Measurements from ENCODE around the gene JARID2. TPM values are rescaled to one million over a fixed set of nuclear protein-coding genes. Genes with fewer than 3 reads are reported as not detected.

Gene JARID2
- total and polyA plus RNA-seq, 4 donors, result 1.4 to 12.3 (median 3.4) TPM

DNA sequence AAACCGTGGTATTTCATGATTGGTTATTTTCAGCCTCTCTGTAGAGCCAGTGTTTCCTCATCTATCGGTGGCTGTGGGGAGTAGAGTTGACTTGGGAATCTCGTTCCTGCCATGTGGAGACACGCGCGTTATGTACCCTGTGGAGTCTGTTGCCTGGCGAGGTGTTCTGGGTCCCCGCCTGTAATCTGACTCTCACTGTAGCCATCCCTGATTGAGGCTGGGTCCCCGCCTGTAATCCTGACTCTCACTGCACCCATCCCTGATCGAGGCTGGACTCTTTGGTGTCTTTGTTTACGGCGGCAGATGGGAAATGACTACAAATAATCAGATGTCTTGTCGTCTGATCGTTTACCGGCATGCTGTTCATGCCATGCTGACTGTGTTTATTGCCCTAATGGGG lies 263.1 kb downstream of the JARID2 start:
- 94% methylated on average over 15 of the region's 15 CpGs for WGBS
- no peak for DNase-seq (ENCODE audit: low spot score)

DNA sequence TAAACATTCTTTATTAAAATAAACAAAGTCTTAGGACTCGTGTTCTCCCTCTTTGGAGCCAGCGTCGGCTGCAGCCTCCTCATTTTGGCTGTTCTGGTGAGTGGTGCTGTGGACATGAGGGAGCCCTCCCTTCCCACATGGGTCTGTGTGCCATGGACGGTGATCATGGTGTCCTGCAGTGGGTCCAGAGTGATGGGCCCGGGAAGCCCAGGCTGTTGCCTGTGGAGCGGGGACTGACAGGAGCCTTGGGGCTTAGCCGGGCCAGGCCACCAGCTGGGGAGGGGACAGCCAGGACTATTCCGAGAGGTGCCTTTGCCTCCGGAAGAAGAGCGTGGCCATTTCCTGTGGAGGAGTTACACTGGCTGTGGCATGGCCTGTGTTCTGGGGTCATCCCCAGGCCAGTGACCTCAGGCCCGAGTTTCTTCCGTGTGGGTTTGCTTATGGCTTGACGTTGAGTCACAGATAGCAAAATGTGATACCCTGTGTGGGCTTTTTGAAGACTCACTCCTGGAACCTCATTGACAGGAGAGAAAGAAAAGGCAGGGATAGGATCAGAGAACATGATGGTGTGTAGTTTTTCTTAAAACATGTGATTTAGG lies 263.6 kb downstream of the JARID2 start:
- Histone ChIP-seq H3K9ac (ENCODE audit: low read depth in 1 of 2, low read length in 2 of 2) (no peak overlapping the region), H3K4me3 (ENCODE audit: low read depth in 1 of 3, low read length in 3 of 3) (no peak overlapping the region), H3K9me3 (ENCODE audit: control insufficient read depth in 4 of 4, low read length in 3 of 4) (no peaks in the 10 kb centered on the region), H3K36me3 (ENCODE audit: control insufficient read depth in 4 of 4, insufficient read depth in 3 of 4, low read depth in 1 of 4, low read length in 3 of 4) (peaks cover 0 to 11% (median 1%) of the 10 kb centered on the region in 4 donors), H3K4me1 (ENCODE audit: control insufficient read depth in 4 of 4, insufficient read depth in 4 of 4, low read length in 3 of 4) (peaks cover 3 to 31% (median 22%) of the 10 kb centered on the region in 4 donors), H3K27ac (ENCODE audit: low read depth in 1 of 2, low read length in 2 of 2) (no peak overlapping the region), H3K27me3 (ENCODE audit: control insufficient read depth in 4 of 4, insufficient read depth in 4 of 4, low read length in 3 of 4) (no peaks in the 10 kb centered on the region)
- no peak for DNase-seq (ENCODE audit: low spot score)
- 77% methylated on average over 13 of the region's 13 CpGs for WGBS
- TF ChIP-seq, protein P1, sequence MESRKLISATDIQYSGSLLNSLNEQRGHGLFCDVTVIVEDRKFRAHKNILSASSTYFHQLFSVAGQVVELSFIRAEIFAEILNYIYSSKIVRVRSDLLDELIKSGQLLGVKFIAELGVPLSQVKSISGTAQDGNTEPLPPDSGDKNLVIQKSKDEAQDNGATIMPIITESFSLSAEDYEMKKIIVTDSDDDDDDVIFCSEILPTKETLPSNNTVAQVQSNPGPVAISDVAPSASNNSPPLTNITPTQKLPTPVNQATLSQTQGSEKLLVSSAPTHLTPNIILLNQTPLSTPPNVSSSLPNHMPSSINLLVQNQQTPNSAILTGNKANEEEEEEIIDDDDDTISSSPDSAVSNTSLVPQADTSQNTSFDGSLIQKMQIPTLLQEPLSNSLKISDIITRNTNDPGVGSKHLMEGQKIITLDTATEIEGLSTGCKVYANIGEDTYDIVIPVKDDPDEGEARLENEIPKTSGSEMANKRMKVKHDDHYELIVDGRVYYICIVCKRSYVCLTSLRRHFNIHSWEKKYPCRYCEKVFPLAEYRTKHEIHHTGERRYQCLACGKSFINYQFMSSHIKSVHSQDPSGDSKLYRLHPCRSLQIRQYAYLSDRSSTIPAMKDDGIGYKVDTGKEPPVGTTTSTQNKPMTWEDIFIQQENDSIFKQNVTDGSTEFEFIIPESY (IDR thresholded peaks at IDR 0.05), result no peak
- TF ChIP-seq, protein P2, sequence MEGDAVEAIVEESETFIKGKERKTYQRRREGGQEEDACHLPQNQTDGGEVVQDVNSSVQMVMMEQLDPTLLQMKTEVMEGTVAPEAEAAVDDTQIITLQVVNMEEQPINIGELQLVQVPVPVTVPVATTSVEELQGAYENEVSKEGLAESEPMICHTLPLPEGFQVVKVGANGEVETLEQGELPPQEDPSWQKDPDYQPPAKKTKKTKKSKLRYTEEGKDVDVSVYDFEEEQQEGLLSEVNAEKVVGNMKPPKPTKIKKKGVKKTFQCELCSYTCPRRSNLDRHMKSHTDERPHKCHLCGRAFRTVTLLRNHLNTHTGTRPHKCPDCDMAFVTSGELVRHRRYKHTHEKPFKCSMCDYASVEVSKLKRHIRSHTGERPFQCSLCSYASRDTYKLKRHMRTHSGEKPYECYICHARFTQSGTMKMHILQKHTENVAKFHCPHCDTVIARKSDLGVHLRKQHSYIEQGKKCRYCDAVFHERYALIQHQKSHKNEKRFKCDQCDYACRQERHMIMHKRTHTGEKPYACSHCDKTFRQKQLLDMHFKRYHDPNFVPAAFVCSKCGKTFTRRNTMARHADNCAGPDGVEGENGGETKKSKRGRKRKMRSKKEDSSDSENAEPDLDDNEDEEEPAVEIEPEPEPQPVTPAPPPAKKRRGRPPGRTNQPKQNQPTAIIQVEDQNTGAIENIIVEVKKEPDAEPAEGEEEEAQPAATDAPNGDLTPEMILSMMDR (IDR thresholded peaks at IDR 0.05; ENCODE audit: low read depth, low read length, missing input control), result no peak
- TF ChIP-seq, protein P3, sequence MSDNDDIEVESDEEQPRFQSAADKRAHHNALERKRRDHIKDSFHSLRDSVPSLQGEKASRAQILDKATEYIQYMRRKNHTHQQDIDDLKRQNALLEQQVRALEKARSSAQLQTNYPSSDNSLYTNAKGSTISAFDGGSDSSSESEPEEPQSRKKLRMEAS (IDR thresholded peaks at IDR 0.05), result no peak
- no peak for TF ChIP-seq EGR1 (IDR thresholded peaks at IDR 0.05; ENCODE audit: low read depth in 2 of 2)
- no peak for TF ChIP-seq SP1 (IDR thresholded peaks at IDR 0.05)
- TF ChIP-seq RXRA (IDR thresholded peaks at IDR 0.05), result peak in 1 of 2 donors; percentile 48
- no peak for TF ChIP-seq YY1 (IDR thresholded peaks at IDR 0.05)
- no peak for TF ChIP-seq HNF4A (conservative IDR thresholded peaks at IDR 0.05)

More for the DNA sequence above, 263.1 kb downstream of the JARID2 start:
- TF ChIP-seq TAF1 (conservative IDR thresholded peaks at IDR 0.05), result no peak
- TF ChIP-seq HNF4A (conservative IDR thresholded peaks at IDR 0.05), result no peak
- no peak for TF ChIP-seq YY1 (IDR thresholded peaks at IDR 0.05)
- no peak for TF ChIP-seq FOXA2 (IDR thresholded peaks at IDR 0.05)
- no peak for TF ChIP-seq GABPA (IDR thresholded peaks at IDR 0.05 in 1 of 2, conservative IDR thresholded peaks at IDR 0.05 in 1 of 2)
- TF ChIP-seq SP1 (IDR thresholded peaks at IDR 0.05), result no peak
- TF ChIP-seq EGR1 (IDR thresholded peaks at IDR 0.05; ENCODE audit: low read depth in 2 of 2), result no peak
- TF ChIP-seq RAD21 (IDR thresholded peaks at IDR 0.05), result no peak
- no peaks in the 10 kb centered on the region for H3K27me3 ChIP-seq (ENCODE audit: control insufficient read depth in 4 of 4, insufficient read depth in 4 of 4, low read length in 3 of 4)
- H3K4me3 ChIP-seq (ENCODE audit: low read depth in 1 of 3, low read length in 3 of 3), result no peak overlapping the region
- no peaks in the 10 kb centered on the region for H3K9me3 ChIP-seq (ENCODE audit: control insufficient read depth in 4 of 4, low read length in 3 of 4)
- H3K36me3 ChIP-seq (ENCODE audit: control insufficient read depth in 4 of 4, insufficient read depth in 3 of 4, low read depth in 1 of 4, low read length in 3 of 4), result peaks cover 0 to 10% (median 1%) of the 10 kb centered on the region in 4 donors
- peaks cover 3 to 35% (median 25%) of the 10 kb centered on the region in 4 donors for H3K4me1 ChIP-seq (ENCODE audit: control insufficient read depth in 4 of 4, insufficient read depth in 4 of 4, low read length in 3 of 4)
- H3K9ac ChIP-seq (ENCODE audit: low read depth in 1 of 2, low read length in 2 of 2), result no peak overlapping the region
- H3K27ac ChIP-seq (ENCODE audit: low read depth in 1 of 2, low read length in 2 of 2), result no peak overlapping the region

DNA sequence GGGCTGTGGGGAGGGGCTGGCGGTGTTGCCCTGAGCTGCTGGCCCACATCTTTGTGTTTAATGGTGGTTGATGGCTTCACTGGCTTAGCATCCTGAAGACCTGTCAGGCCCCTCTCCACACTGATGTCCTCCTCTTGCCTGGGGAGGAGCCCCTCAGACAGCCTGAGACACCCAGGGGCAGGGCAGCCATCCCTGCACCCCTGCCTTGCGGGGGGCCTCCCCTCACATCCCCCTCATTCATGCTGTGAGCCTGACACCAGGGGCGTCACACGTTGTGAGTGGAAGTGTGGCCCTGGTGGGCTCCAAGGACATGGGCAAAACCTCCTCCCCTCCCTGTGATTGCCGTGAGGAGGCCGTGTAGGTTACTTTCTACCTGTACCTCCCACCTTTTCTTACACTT lies 264.3 kb downstream of the JARID2 start:
- no peaks in the 10 kb centered on the region for H3K27me3 ChIP-seq (ENCODE audit: control insufficient read depth in 4 of 4, insufficient read depth in 4 of 4, low read length in 3 of 4)
- WGBS, result 94% methylated on average over 6 of the region's 6 CpGs
- H3K9ac ChIP-seq (ENCODE audit: low read depth in 1 of 2, low read length in 2 of 2), result no peak overlapping the region
- H3K9me3 ChIP-seq (ENCODE audit: control insufficient read depth in 4 of 4, low read length in 3 of 4), result no peaks in the 10 kb centered on the region
- DNase-seq (ENCODE audit: low spot score), result no peak
- H3K36me3 ChIP-seq (ENCODE audit: control insufficient read depth in 4 of 4, insufficient read depth in 3 of 4, low read depth in 1 of 4, low read length in 3 of 4), result peaks cover 0 to 13% (median 1%) of the 10 kb centered on the region in 4 donors
- no peak overlapping the region for H3K4me3 ChIP-seq (ENCODE audit: low read depth in 1 of 3, low read length in 3 of 3)
- H3K4me1 ChIP-seq (ENCODE audit: control insufficient read depth in 4 of 4, insufficient read depth in 4 of 4, low read length in 3 of 4), result peaks cover 0 to 24% (median 17%) of the 10 kb centered on the region in 4 donors
- TF ChIP-seq HNF4G (IDR thresholded peaks at IDR 0.05) (no peak), JUND (IDR thresholded peaks at IDR 0.05) (no peak), RXRA (IDR thresholded peaks at IDR 0.05) (no peak), FOXA1 (IDR thresholded peaks at IDR 0.05) (no peak), EGR1 (IDR thresholded peaks at IDR 0.05; ENCODE audit: low read depth in 2 of 2) (no peak), GABPA (IDR thresholded peaks at IDR 0.05 in 1 of 2, conservative IDR thresholded peaks at IDR 0.05 in 1 of 2) (no peak), TAF1 (conservative IDR thresholded peaks at IDR 0.05) (no peak), RAD21 (IDR thresholded peaks at IDR 0.05) (no peak), YY1 (IDR thresholded peaks at IDR 0.05) (no peak), HNF4A (conservative IDR thresholded peaks at IDR 0.05) (no peak)
- TF ChIP-seq, protein P4, sequence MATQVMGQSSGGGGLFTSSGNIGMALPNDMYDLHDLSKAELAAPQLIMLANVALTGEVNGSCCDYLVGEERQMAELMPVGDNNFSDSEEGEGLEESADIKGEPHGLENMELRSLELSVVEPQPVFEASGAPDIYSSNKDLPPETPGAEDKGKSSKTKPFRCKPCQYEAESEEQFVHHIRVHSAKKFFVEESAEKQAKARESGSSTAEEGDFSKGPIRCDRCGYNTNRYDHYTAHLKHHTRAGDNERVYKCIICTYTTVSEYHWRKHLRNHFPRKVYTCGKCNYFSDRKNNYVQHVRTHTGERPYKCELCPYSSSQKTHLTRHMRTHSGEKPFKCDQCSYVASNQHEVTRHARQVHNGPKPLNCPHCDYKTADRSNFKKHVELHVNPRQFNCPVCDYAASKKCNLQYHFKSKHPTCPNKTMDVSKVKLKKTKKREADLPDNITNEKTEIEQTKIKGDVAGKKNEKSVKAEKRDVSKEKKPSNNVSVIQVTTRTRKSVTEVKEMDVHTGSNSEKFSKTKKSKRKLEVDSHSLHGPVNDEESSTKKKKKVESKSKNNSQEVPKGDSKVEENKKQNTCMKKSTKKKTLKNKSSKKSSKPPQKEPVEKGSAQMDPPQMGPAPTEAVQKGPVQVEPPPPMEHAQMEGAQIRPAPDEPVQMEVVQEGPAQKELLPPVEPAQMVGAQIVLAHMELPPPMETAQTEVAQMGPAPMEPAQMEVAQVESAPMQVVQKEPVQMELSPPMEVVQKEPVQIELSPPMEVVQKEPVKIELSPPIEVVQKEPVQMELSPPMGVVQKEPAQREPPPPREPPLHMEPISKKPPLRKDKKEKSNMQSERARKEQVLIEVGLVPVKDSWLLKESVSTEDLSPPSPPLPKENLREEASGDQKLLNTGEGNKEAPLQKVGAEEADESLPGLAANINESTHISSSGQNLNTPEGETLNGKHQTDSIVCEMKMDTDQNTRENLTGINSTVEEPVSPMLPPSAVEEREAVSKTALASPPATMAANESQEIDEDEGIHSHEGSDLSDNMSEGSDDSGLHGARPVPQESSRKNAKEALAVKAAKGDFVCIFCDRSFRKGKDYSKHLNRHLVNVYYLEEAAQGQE (IDR thresholded peaks at IDR 0.05), result no peak
- TF ChIP-seq, protein P1 (IDR thresholded peaks at IDR 0.05), result no peak
- no peak overlapping the region for H3K27ac ChIP-seq (ENCODE audit: low read depth in 1 of 2, low read length in 2 of 2)

All from liver (tissue), 9 donors.